GM12872 (cell line): ENCODE data around the gene DZIP1.

Source experiments
- CTCF ChIP-seq: IDR thresholded peaks from 3 replicates; pipeline ENCODE4 v1.5.1; 2011; ENCODE audit warnings: low read depth, mild to moderate bottlenecking, low read length, moderate library complexity; ENCODE audit not compliant: insufficient read depth

DZIP1 gene

GRCh38 chr13:95588721-95589120 is 55.8 kb downstream of the DZIP1 start:
- no peak for TF ChIP-seq CTCF

GRCh38 chr13:95588134-95588533 is 56.4 kb downstream of the DZIP1 start:
- TF ChIP-seq CTCF, result no peak

GRCh38 chr13:95585867-95586266 is 58.6 kb downstream of the DZIP1 start:
- TF ChIP-seq CTCF, result no peak

GRCh38 chr13:95579303-95579702 is 65.2 kb downstream of the DZIP1 start:
- no peak for TF ChIP-seq CTCF

- no peak for TF ChIP-seq CTCF
Observed at GRCh38 chr13:95573221-95573620, 71.3 kb downstream of the DZIP1 start.

GRCh38 chr13:95571941-95572340 is 72.6 kb downstream of the DZIP1 start:
- no peak for TF ChIP-seq CTCF

GRCh38 chr13:95570016-95570415 is 74.5 kb downstream of the DZIP1 start:
- no peak for TF ChIP-seq CTCF

- TF ChIP-seq CTCF, result no peak
Observed at GRCh38 chr13:95568131-95568530, 76.4 kb downstream of the DZIP1 start.
